ENCODE results near the gene ANKFY1. TPM values are rescaled to one million over a fixed set of nuclear protein-coding genes. Genes with fewer than 3 reads are reported as not detected.

The ANKFY1 gene
- total RNA-seq, 1 donor from 2014 or later = 44.2 TPM

DNA sequence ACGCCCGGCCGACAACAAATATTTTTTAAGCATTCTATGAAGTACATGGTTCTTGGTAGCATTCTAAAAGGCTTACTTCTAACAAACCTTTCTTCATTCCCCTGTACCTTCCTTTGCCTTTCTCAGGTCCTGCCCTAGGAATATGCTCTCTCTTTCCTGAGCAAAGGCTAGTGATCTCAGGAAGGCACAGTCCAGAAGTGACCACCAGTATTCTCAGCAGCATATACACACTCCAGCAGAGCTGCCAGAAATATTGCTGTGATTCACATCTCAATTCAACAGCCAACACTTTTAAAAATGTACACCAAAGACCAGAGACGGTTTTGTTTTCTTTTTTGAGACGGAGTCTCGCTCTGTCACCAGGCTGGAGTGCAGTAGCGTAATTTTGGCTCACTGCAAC lies 41.4 kb upstream of the ANKFY1 start:
- intact Hi-C loops (cut with DNase I) = no loop called here
- Histone ChIP-seq H3K27me3 (no peaks in the 10 kb centered on the region), H3K36me3 (peaks cover 0 to 7% of the 10 kb centered on the region in 2 donors), H3K4me3 (no peak overlapping the region), H3K9me3 (no peaks in the 10 kb centered on the region), H3K4me1 (peaks cover 19% of the 10 kb centered on the region), H3K27ac (no peak overlapping the region)
- no peak for DNase-seq (ENCODE audit: extremely low spot score in 2 of 2)
- TF ChIP-seq, protein P1, sequence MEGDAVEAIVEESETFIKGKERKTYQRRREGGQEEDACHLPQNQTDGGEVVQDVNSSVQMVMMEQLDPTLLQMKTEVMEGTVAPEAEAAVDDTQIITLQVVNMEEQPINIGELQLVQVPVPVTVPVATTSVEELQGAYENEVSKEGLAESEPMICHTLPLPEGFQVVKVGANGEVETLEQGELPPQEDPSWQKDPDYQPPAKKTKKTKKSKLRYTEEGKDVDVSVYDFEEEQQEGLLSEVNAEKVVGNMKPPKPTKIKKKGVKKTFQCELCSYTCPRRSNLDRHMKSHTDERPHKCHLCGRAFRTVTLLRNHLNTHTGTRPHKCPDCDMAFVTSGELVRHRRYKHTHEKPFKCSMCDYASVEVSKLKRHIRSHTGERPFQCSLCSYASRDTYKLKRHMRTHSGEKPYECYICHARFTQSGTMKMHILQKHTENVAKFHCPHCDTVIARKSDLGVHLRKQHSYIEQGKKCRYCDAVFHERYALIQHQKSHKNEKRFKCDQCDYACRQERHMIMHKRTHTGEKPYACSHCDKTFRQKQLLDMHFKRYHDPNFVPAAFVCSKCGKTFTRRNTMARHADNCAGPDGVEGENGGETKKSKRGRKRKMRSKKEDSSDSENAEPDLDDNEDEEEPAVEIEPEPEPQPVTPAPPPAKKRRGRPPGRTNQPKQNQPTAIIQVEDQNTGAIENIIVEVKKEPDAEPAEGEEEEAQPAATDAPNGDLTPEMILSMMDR (IDR thresholded peaks at IDR 0.05) = no peak

DNA sequence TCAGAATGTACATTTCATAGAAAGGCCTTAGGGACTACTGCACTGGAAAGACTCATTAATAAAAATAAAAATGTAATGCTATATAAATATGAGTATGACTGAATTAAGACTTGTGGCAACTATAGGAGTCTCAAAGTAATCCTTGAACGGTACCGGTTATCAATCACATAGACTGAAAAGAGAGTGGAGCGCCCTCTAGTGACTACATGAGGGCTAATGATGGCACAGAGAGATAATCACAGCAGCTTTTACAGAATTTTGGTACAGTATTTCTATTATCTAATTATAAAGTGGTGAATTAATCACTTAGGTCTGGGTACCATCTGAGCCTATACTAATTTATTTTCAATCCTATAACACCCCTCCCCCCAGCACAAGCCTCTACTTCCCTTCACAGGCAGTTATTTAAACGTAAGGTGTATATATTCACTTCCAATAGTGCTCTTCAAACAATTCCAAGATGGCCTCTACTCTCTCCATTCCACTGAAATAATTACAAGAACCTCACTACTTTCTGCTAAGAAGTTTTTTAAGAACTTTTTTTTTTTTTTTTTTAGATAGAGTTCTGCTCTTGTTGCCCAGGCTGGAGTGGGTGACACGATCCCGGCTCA lies 40.7 kb upstream of the ANKFY1 start:
- no peak overlapping the region for H3K27ac ChIP-seq
- H3K27me3 ChIP-seq = no peaks in the 10 kb centered on the region
- H3K4me3 ChIP-seq = no peak overlapping the region
- peaks cover 12% of the 10 kb centered on the region for H3K4me1 ChIP-seq
- DNase-seq (ENCODE audit: extremely low spot score in 2 of 2) = no peak
- no peak for TF ChIP-seq POLR2AphosphoS5 (IDR thresholded peaks at IDR 0.05; ENCODE audit: insufficient read depth in 1 of 2, low read depth in 1 of 2)
- TF ChIP-seq, protein P1 (IDR thresholded peaks at IDR 0.05) = peak in 2 of 3 experiments; percentile 54 to 58
- no peak for TF ChIP-seq POLR2A (IDR thresholded peaks at IDR 0.05)
- intact Hi-C loops (cut with DNase I) = no loop called here
- H3K9me3 ChIP-seq = no peaks in the 10 kb centered on the region
- peaks cover 0 to 7% of the 10 kb centered on the region in 2 donors for H3K36me3 ChIP-seq

DNA sequence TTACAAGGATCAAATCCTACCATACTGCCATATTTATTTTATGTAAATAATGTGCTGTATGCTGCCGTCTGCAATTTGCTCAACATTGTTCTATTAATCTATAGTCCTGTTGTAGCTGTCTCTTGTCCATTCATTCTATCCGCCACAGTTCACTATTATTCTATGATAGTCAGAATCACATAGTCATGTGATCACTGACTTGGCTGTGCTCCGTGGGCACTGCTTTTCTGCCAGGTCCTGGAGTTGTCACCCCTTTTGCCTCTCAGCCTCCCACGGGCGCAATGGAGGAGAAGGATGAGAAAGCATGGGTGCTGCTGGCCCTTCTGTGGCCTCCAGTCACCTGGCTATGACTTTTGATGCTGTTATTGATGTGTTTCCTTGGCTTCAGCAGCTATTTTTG lies 37.3 kb upstream of the ANKFY1 start:
- TF ChIP-seq POLR2AphosphoS5 (IDR thresholded peaks at IDR 0.05; ENCODE audit: insufficient read depth in 1 of 2, low read depth in 1 of 2) = no peak
- no peak for TF ChIP-seq POLR2A (IDR thresholded peaks at IDR 0.05)
- TF ChIP-seq, protein P1 (IDR thresholded peaks at IDR 0.05) = no peak

DNA sequence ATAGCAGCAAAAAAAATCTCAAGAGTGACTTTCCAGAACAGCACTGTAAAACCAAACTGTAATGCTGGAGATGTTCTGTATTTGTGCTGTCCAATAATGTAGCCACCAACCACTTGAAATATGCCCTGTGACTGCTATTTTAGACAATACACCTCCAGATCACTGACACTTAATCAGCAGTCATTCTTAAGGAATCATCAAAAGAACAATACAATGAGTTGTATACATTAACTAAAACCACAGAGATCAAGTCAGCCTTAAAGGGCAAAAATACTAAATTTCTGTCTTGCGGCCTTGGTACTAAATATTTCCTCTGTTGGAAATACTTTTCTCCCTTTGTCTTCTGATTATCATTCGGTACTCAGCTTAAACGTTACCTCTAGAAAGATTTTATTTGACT lies 33.6 kb upstream of the ANKFY1 start:
- Histone ChIP-seq H3K36me3 (peaks cover 0 to 17% of the 10 kb centered on the region in 2 donors), H3K4me1 (no peaks in the 10 kb centered on the region), H3K9me3 (no peaks in the 10 kb centered on the region), H3K4me3 (no peak overlapping the region), H3K27ac (no peak overlapping the region), H3K27me3 (no peaks in the 10 kb centered on the region)
- intact Hi-C loops (cut with DNase I) = no loop called here
- no peak for TF ChIP-seq POLR2A (IDR thresholded peaks at IDR 0.05)
- TF ChIP-seq POLR2AphosphoS5 (IDR thresholded peaks at IDR 0.05; ENCODE audit: insufficient read depth in 1 of 2, low read depth in 1 of 2) = no peak
- TF ChIP-seq, protein P1 (IDR thresholded peaks at IDR 0.05) = no peak
- DNase-seq (ENCODE audit: extremely low spot score in 2 of 2) = no peak

More for the DNA sequence above, 37.3 kb upstream of the ANKFY1 start:
- Histone ChIP-seq H3K27ac (no peak overlapping the region), H3K4me1 (no peaks in the 10 kb centered on the region), H3K27me3 (no peaks in the 10 kb centered on the region), H3K4me3 (no peak overlapping the region), H3K9me3 (no peaks in the 10 kb centered on the region), H3K36me3 (peaks cover 0 to 4% of the 10 kb centered on the region in 2 donors)
- intact Hi-C loops (cut with DNase I) = no loop called here
- no peak for DNase-seq (ENCODE audit: extremely low spot score in 2 of 2)

DNA sequence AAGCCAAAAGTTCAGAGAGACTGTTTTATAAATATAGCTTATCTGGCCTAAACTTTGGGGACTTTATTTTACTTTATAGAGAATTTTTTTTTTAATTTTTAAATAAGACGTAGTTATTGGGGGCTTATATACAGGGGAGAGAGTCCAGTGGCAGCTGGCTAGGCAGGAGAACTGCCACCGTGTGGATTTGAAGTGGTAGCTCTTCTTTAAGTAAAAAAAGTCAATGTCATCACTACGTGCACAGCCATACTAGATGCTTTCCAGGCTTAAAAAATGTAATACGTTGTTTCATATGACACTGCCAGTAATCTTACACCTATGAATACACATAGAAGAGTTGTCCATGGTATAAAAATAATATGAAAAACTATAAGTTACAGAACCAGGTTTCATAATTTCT lies 31.9 kb upstream of the ANKFY1 start:
- Histone ChIP-seq H3K9me3 (no peaks in the 10 kb centered on the region), H3K4me3 (no peak overlapping the region), H3K4me1 (no peaks in the 10 kb centered on the region), H3K27me3 (no peaks in the 10 kb centered on the region), H3K36me3 (peaks cover 0 to 24% of the 10 kb centered on the region in 2 donors), H3K27ac (no peak overlapping the region)
- TF ChIP-seq POLR2A (IDR thresholded peaks at IDR 0.05) (no peak), POLR2AphosphoS5 (IDR thresholded peaks at IDR 0.05; ENCODE audit: insufficient read depth in 1 of 2, low read depth in 1 of 2) (no peak)
- TF ChIP-seq, protein P1 (IDR thresholded peaks at IDR 0.05) = no peak
- intact Hi-C loops (cut with DNase I) = no loop called here
- no peak for DNase-seq (ENCODE audit: extremely low spot score in 2 of 2)

All from vagina (tissue), 2 donors.